Left ventricle myocardium inferior (tissue), 1 donor: Measurements from ENCODE around the gene RAI14. TPM values are rescaled to one million over a fixed set of nuclear protein-coding genes. Genes with fewer than 3 reads are reported as not detected.

Source experiments
- DNase-seq: peaks from one replicate; pipeline ENCODE4 v3.0.0-alpha.2; 2020
- H3K27ac ChIP-seq: fragments of 200-600 bp; replicated peaks from 2 replicates; pipeline ENCODE4 v1.8.0; 2021
- H3K27me3 ChIP-seq: fragments of 200-600 bp; 2 replicates; pipeline ENCODE4 v1.8.0; 2021; ENCODE audit warnings: low read depth
- H3K36me3 ChIP-seq: fragments of 200-600 bp; 2 replicates; pipeline ENCODE4 v1.8.0; 2021
- H3K4me1 ChIP-seq: fragments of 200-600 bp; 2 replicates; pipeline ENCODE4 v1.8.0; 2021
- H3K4me3 ChIP-seq: fragments of 200-600 bp; 2 replicates; pipeline ENCODE4 v1.8.0; 2021; ENCODE audit warnings: mild to moderate bottlenecking, moderate library complexity
- H3K9me3 ChIP-seq: fragments of 200-600 bp; replicated peaks from 2 replicates; pipeline ENCODE4 v1.8.0; 2021
- intact Hi-C: fragments of 100-400 bp; cut with micrococcal nuclease; formaldehyde crosslinking; loops from one replicate; pipeline ENCODE4 v1.11.0; 2022
- total RNA-seq: library from RNA; stranded (reverse); fragmentation: NEBNext Ultra II Directional; extraction: Animal tissue kit (Norgen Biotek cat#: 25700); gene quantifications from one replicate; pipeline ENCODE4 v1.2.1, GENCODE V29; 2021
- TF ChIP-seq, protein P1 (sequence below): fragments of 200-600 bp; IDR thresholded peaks from 2 replicates; pipeline ENCODE4 v1.8.0; 2021; ENCODE audit warnings: antibody characterized with exemption, mild to moderate bottlenecking, borderline replicate concordance
- donor health status: DM: no; HTN: yes; CAD: no; lungs with severe emphysema.

The RAI14 gene
- total RNA-seq, 1 donor from 2014 or later: 6.7 TPM

DNA sequence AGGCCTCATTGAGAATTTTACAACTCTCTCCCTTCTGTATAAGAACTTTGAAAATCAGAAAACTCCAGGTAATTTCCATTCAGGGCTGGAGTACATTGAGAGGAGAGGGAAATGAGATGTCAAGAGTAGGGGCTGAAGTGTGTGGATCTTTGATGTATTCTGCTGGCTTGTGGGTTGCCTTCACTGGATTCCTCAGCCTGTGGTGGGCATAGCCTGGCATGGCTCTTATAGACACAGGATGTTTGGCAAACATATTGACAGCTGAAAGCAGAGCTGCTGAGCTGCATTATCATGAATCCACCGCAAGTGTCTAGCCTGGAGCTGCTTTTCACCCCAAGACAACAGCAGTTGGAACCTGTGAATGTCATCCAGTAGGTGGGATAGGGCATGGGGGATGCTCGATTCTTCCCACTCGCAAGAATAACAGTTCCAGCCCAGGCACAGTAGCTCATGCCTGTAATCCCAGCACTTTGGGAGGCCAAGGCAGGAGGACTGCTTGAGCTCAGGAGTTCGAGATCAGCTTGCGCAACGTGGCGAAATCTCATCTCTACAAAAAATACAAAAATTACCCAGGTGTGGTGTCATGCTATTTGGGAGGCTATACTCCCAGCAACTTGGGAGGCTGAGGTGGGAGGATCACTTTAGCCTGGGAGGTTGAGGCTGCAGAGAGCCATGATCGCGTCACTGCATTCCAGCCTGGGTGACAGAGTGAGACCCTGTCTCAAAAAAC lies 146.9 kb downstream of the RAI14 start:
- H3K27ac ChIP-seq: no peak overlapping the region
- H3K4me3 ChIP-seq: no peak overlapping the region
- no peak for DNase-seq
- peaks cover 19% of the 10 kb centered on the region for H3K36me3 ChIP-seq
- intact Hi-C loops: no loop called here
- TF ChIP-seq, protein P1, sequence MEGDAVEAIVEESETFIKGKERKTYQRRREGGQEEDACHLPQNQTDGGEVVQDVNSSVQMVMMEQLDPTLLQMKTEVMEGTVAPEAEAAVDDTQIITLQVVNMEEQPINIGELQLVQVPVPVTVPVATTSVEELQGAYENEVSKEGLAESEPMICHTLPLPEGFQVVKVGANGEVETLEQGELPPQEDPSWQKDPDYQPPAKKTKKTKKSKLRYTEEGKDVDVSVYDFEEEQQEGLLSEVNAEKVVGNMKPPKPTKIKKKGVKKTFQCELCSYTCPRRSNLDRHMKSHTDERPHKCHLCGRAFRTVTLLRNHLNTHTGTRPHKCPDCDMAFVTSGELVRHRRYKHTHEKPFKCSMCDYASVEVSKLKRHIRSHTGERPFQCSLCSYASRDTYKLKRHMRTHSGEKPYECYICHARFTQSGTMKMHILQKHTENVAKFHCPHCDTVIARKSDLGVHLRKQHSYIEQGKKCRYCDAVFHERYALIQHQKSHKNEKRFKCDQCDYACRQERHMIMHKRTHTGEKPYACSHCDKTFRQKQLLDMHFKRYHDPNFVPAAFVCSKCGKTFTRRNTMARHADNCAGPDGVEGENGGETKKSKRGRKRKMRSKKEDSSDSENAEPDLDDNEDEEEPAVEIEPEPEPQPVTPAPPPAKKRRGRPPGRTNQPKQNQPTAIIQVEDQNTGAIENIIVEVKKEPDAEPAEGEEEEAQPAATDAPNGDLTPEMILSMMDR: no peak
- no peaks in the 10 kb centered on the region for H3K9me3 ChIP-seq
- H3K4me1 ChIP-seq: no peaks in the 10 kb centered on the region
- no peaks in the 10 kb centered on the region for H3K27me3 ChIP-seq

DNA sequence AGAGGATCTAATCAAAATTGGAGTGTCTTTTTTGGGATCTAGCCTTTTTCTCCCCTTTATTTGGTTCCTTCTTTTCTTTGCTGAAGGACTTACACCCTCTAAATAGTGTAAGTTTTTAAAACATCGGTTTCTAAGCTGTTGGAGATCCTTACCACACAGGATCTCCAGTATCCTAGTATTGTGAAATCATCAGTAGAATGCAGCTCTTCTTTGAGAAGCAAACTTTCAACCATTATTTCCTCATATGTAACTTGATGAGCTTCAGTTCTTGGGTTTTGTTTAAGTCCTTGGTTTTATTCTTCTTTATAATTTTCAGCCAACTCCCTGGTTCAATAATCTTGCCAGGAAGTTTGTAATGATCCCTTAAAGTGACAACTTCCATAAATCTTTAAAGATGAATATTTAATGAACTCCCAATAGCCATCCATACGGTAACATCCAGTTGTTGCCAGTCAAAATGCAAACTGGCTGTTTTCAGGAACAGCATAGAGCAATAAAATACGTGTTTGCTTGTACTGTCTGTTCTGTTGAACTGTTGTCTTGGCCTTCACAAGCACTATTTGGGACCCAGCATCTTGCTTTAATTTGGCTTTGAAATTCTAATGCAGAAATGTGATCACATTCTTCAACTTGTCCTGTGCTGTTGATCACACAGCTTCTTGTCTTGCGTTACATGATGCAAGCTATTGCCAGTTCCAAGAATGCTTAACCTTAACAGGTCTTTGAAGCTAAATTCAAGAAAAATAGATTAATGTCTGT lies 148.0 kb downstream of the RAI14 start:
- Histone ChIP-seq H3K27me3 (no peaks in the 10 kb centered on the region), H3K27ac (no peak overlapping the region), H3K4me1 (no peaks in the 10 kb centered on the region), H3K4me3 (no peak overlapping the region), H3K36me3 (peaks cover 9% of the 10 kb centered on the region), H3K9me3 (no peaks in the 10 kb centered on the region)
- intact Hi-C loops: no loop called here
- no peak for DNase-seq
- TF ChIP-seq, protein P1: no peak

DNA sequence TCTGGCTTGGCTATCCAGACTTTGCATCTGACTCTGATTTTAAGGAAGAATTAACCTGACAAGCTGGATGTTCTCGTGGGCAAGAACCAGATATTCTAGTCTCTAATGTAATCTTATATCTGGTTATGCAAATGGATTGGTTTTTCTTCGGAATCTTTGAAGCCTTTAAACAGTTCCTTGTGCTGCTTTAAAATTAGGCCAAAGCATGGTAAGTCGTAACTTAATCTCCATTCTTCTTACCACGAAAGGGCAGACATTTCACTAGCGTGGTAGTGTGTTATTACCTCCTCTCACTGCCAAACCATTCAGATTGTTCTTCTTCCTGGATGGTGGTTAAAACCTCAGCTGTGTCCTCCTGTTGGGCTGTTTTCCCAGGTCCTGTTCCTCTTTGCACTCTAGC lies 148.8 kb downstream of the RAI14 start:
- H3K4me3 ChIP-seq: no peak overlapping the region
- intact Hi-C loops: no loop called here
- no peaks in the 10 kb centered on the region for H3K27me3 ChIP-seq
- no peak overlapping the region for H3K27ac ChIP-seq
- no peaks in the 10 kb centered on the region for H3K4me1 ChIP-seq
- peaks cover 9% of the 10 kb centered on the region for H3K36me3 ChIP-seq
- no peak for DNase-seq
- TF ChIP-seq, protein P1: no peak
- H3K9me3 ChIP-seq: no peaks in the 10 kb centered on the region

DNA sequence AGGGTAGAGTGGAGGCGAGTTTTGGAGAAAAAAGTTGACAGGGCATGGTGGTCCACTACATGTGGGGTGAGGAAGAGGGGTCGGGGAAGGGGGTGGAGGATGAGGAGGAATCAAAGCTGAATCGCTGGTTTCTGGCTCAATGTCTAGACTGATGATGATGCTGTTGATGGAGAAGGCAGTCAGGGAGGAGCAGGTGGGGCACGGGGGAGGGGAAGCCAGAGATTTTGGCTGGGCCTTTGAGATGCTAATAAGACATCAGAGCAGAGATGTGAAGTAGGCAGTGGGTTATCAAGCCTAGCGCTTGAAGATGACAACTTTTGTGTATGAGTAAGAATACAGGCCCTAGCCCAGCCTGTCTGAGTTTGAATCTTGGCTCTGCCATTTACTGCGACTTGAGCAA lies 150.4 kb downstream of the RAI14 start:
- no peak overlapping the region for H3K27ac ChIP-seq
- no peaks in the 10 kb centered on the region for H3K9me3 ChIP-seq
- intact Hi-C loops: no loop called here
- no peaks in the 10 kb centered on the region for H3K4me1 ChIP-seq
- peaks cover 9% of the 10 kb centered on the region for H3K36me3 ChIP-seq
- H3K4me3 ChIP-seq: no peak overlapping the region
- no peaks in the 10 kb centered on the region for H3K27me3 ChIP-seq
- DNase-seq: no peak
- TF ChIP-seq, protein P1: no peak

DNA sequence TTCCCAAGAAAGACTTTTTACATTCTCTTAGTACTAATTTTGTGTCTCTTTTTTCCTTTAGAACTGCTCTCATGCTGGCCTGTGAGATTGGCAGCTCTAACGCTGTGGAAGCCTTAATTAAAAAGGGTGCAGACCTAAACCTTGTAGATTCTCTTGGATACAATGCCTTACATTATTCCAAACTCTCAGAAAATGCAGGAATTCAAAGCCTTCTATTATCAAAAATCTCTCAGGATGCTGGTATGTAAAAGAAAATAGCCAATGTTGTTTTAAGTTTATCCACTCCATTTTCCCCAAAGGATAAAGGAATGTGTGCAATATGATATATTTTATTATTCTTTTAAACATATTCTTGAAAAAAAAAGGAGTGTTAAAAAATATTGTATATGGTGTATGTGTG lies 155.6 kb downstream of the RAI14 start:
- H3K27ac ChIP-seq: no peak overlapping the region
- no peaks in the 10 kb centered on the region for H3K9me3 ChIP-seq
- TF ChIP-seq, protein P1: no peak
- peaks cover 8% of the 10 kb centered on the region for H3K36me3 ChIP-seq
- no peaks in the 10 kb centered on the region for H3K4me1 ChIP-seq
- no peak overlapping the region for H3K4me3 ChIP-seq
- H3K27me3 ChIP-seq: no peaks in the 10 kb centered on the region
- DNase-seq: no peak
- intact Hi-C loops: no loop called here
